Mesendoderm (in vitro differentiated cells): ENCODE data around the gene ISOC2. TPM values are rescaled to one million over a fixed set of nuclear protein-coding genes. Genes with fewer than 3 reads are reported as not detected.

Experiments used
- DNase-seq: peaks from one replicate; pipeline ENCODE4 v3.0.0; 2013
- H2AK5ac ChIP-seq: 2 replicates; pipeline ENCODE4 v1.6.1; 2013; ENCODE audit warnings: low read length, inconsistent platforms
- H2BK120ac ChIP-seq: 2 replicates; pipeline ENCODE4 v1.6.1; 2013; ENCODE audit warnings: low read depth, mild to moderate bottlenecking, low read length, moderate library complexity, mixed read lengths
- H2BK15ac ChIP-seq: replicated peaks from 2 replicates; pipeline ENCODE4 v1.6.1; 2013; ENCODE audit warnings: low read depth, mild to moderate bottlenecking, moderate library complexity
- H2BK5ac ChIP-seq: 2 replicates; pipeline ENCODE4 v1.6.1; 2013; ENCODE audit warnings: low read length, inconsistent platforms
- H3K18ac ChIP-seq: 2 replicates; pipeline ENCODE4 v1.6.1; 2013; ENCODE audit warnings: mild to moderate bottlenecking, low read length, mixed read lengths
- H3K23ac ChIP-seq: one replicate; pipeline ENCODE4 v1.6.1; 2013; ENCODE audit warnings: low read length
- H3K27ac ChIP-seq: 2 replicates; pipeline ENCODE4 v1.5.1; 2013; ENCODE audit warnings: low read depth, mild to moderate bottlenecking, inconsistent platforms, low read length, moderate library complexity
- H3K27me3 ChIP-seq: 2 replicates; pipeline ENCODE4 v1.6.1; 2013; ENCODE audit warnings: low read length, control low read depth, mild to moderate bottlenecking, inconsistent platforms; ENCODE audit not compliant: insufficient read depth, poor library complexity
- H3K36me3 ChIP-seq: 2 replicates; pipeline ENCODE4 v1.6.1; 2013; ENCODE audit warnings: low read length, inconsistent platforms; ENCODE audit not compliant: control insufficient read depth, insufficient read depth
- H3K4ac ChIP-seq: one replicate; pipeline ENCODE4 v1.6.1; 2013; ENCODE audit warnings: low read depth, mild to moderate bottlenecking, low read length, moderate library complexity
- H3K4me1 ChIP-seq: 2 replicates; pipeline ENCODE4 v1.6.1; 2013; ENCODE audit warnings: low read depth, low read length, inconsistent platforms; ENCODE audit not compliant: control insufficient read depth
- H3K4me2 ChIP-seq: 2 replicates; pipeline ENCODE4 v1.6.1; 2013; ENCODE audit warnings: low read length
- H3K4me3 ChIP-seq: 2 replicates; pipeline ENCODE4 v1.5.1; 2013; ENCODE audit warnings: mild to moderate bottlenecking, low read length
- H3K56ac ChIP-seq: one replicate; pipeline ENCODE4 v1.6.1; 2013; ENCODE audit warnings: low read length
- H3K79me1 ChIP-seq: 2 replicates; pipeline ENCODE4 v1.6.1; 2013; ENCODE audit warnings: low read length, inconsistent platforms
- H3K79me2 ChIP-seq: 2 replicates; pipeline ENCODE4 v1.6.1; 2013; ENCODE audit warnings: mild to moderate bottlenecking, low read length; ENCODE audit not compliant: control insufficient read depth, insufficient read depth
- H3K9ac ChIP-seq: 2 replicates; pipeline ENCODE4 v1.6.1; 2013; ENCODE audit warnings: low read length, inconsistent platforms
- H4K5ac ChIP-seq: one replicate; pipeline ENCODE4 v1.6.1; 2013; ENCODE audit warnings: low read length
- H4K8ac ChIP-seq: one replicate; pipeline ENCODE4 v1.6.1; 2013; ENCODE audit warnings: low read depth, mild to moderate bottlenecking, control low read depth, low read length, moderate library complexity
- WGBS: extraction: QIAGEN DNeasy Blood & Tissue Kit; methylation state at CpG from one replicate; pipeline ENCODE4 v1.1.7; 2013; ENCODE audit warnings: low lambda C conversion rate, missing lambda C conversion rate; ENCODE audit not compliant: insufficient coverage; ENCODE audit errors: extremely low coverage; 5-methylcytosine and 5-hydroxymethylcytosine counted together
- polyA plus RNA-seq, 2 experiments: library from polyadenylated mRNA; stranded (reverse); fragments of 200-250 nt; gene quantifications; one replicate each; pipeline ENCODE4 v1.2.3, GENCODE V29; 2013

ISOC2 gene, protein sequence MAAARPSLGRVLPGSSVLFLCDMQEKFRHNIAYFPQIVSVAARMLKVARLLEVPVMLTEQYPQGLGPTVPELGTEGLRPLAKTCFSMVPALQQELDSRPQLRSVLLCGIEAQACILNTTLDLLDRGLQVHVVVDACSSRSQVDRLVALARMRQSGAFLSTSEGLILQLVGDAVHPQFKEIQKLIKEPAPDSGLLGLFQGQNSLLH
- 16.5 TPM for polyA plus RNA-seq (2013, experiment 1 of 2)
- polyA plus RNA-seq (2013, experiment 2 of 2), result 16.9 TPM

DNA sequence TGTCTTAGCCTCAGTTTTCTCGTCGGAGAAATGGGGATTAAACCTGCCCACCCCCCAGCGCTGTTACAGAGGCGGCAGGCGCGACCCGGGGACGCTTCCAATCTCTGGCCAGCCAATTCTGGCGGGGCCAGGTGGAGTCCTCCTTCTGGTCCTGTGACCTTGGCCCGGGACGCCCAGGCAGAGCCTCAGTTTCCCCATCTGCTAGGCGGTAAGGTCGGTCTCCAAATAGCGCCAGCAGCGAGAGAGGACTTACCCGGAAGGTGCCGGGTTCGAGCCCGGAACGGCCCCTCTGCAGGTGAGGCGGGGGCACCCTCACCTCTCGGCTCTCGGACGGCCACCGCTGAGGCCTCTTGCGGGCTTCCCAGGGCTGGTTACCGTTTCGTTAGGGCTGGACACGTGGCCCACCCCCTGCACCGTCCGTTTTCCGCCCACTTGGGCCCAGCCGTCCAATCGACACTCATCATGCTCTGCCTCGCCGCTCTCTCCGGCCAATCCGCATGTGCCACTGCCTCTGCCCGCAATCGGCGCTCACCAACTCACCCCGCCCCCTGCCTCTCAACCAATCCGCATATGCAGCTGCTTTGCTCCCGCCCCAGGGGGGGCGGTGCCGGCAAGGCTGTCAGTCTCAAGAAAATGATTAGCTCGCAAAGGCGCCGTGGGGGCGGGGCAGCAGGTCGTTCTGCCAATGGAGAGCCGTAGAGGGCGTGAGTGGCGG is at the start of gene ISOC2:
ISOC2 (minus strand) TSS at position 384 of the 715 bp plus-strand sequence. CDS start 5,156 bp downstream, outside the sequence.
- Histone ChIP-seq H3K36me3 (no peaks in the 10 kb centered on the region), H3K27ac (no peak within 1 kb of the TSS), H3K4me2 (peak within 1 kb of the TSS; percentile 58), H2AK5ac (no peak within 1 kb of the TSS), H3K79me2 (no peaks in the 10 kb centered on the region), H3K9ac (peak within 1 kb of the TSS; percentile 62), H3K4me1 (no peaks in the 10 kb centered on the region), H2BK120ac (no peak within 1 kb of the TSS), H2BK5ac (no peak within 1 kb of the TSS), H3K4ac (peak within 1 kb of the TSS; percentile 61), H3K23ac (no peak within 1 kb of the TSS), H4K8ac (no peak within 1 kb of the TSS), H3K56ac (peak within 1 kb of the TSS; percentile 79), H3K18ac (peak within 1 kb of the TSS; percentile 29), H3K27me3 (no peaks in the 10 kb centered on the region), H3K4me3 (peak within 1 kb of the TSS; percentile 29), H3K79me1 (no peaks in the 10 kb centered on the region), H2BK15ac (no peak within 1 kb of the TSS), H4K5ac (no peak within 1 kb of the TSS)
- DNase-seq, result peak; percentile 100
- WGBS, result no CpG with 5 or more reads among the region's 54 CpGs

DNA sequence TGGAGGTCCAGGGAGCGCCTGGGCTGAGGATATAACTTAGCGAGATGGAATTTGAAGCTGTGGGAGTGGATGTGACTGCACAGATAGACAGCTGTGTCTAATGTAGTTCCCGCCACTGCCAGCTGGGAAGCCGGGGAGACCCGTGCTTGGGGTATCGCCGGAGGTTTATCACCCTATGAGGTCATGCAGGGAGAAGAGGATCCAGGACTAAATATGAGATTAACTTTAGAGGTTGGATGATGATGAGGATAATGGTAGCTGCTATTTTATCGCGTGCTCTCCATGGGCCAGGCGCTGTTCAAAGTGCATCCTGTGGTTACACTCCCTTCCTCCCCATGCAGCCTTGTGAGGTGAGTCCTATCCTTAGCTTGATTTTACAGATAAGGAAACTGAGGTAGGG is 46.7 kb upstream of the ISOC2 start:
- Histone ChIP-seq H3K79me1 (no peaks in the 10 kb centered on the region), H3K9ac (no peak overlapping the region), H3K18ac (no peak overlapping the region), H3K23ac (no peak overlapping the region), H3K27me3 (peaks cover 2% of the 10 kb centered on the region), H3K4ac (no peak overlapping the region), H3K79me2 (no peaks in the 10 kb centered on the region), H4K5ac (no peak overlapping the region), H3K27ac (no peak overlapping the region), H3K56ac (no peak overlapping the region), H3K4me1 (no peaks in the 10 kb centered on the region), H2BK15ac (no peak overlapping the region), H2BK5ac (no peak overlapping the region), H3K4me3 (no peak overlapping the region), H4K8ac (no peak overlapping the region), H3K36me3 (no peaks in the 10 kb centered on the region), H3K4me2 (no peak overlapping the region), H2BK120ac (no peak overlapping the region), H2AK5ac (no peak overlapping the region)
- no CpG with 5 or more reads among the region's 10 CpGs for WGBS
- DNase-seq, result no peak

DNA sequence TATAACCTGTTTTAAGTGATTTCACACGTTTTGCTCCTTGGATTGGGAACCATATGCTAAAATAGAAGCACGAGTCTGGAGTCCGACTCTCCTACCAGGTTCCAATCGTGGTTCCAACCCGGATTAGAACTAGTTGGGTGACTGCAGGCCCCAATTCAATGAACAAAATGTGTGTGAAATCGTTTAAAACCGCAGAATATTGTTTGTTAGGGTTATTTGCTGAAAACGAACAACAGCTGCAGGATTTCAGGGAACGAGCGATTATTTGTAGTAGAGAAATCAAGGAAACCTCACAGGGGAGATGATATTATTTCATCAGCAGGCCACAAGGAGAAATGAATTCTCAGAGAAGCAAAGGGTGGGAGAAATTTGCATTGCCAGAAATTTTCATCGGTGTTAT is 43.5 kb upstream of the ISOC2 start:
- Histone ChIP-seq H3K79me2 (no peaks in the 10 kb centered on the region), H3K27me3 (peaks cover 2% of the 10 kb centered on the region), H3K23ac (no peak overlapping the region), H3K9ac (no peak overlapping the region), H2BK5ac (no peak overlapping the region), H3K36me3 (no peaks in the 10 kb centered on the region), H4K8ac (no peak overlapping the region), H3K4me1 (no peaks in the 10 kb centered on the region), H3K79me1 (no peaks in the 10 kb centered on the region), H2BK15ac (no peak overlapping the region), H3K4me3 (no peak overlapping the region), H3K18ac (no peak overlapping the region), H2AK5ac (no peak overlapping the region), H3K4me2 (no peak overlapping the region), H3K27ac (no peak overlapping the region), H2BK120ac (no peak overlapping the region), H3K56ac (no peak overlapping the region), H3K4ac (no peak overlapping the region), H4K5ac (no peak overlapping the region)
- no CpG with 5 or more reads among the region's 11 CpGs for WGBS
- no peak for DNase-seq

DNA sequence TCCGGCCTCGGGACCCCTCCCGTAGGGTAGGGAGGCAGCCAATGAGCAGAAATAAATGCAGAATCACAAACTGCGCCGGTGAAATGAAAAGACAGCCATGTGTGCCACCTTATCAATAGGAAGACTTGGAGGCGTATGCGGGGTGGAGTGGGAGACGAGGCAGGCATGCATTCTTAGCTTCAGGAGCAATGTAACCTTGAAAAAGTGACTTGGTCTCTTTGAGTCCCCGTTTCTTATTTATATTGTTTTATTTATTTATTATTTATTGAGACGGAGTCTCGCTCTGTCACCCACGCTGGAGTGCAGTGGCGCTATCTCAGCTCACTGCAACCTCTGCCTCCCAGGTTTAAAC is 42.8 kb upstream of the ISOC2 start:
- H3K56ac ChIP-seq, result no peak overlapping the region
- H3K79me2 ChIP-seq, result no peaks in the 10 kb centered on the region
- H4K5ac ChIP-seq, result no peak overlapping the region
- no peak overlapping the region for H3K27ac ChIP-seq
- H3K36me3 ChIP-seq, result no peaks in the 10 kb centered on the region
- no peak overlapping the region for H3K18ac ChIP-seq
- no peak overlapping the region for H2BK120ac ChIP-seq
- H3K4me3 ChIP-seq, result no peak overlapping the region
- H2BK5ac ChIP-seq, result no peak overlapping the region
- no peak overlapping the region for H3K4me2 ChIP-seq
- no peak overlapping the region for H4K8ac ChIP-seq
- no peak for DNase-seq
- H3K27me3 ChIP-seq, result peaks cover 2% of the 10 kb centered on the region
- H2BK15ac ChIP-seq, result no peak overlapping the region
- H3K23ac ChIP-seq, result no peak overlapping the region
- H3K79me1 ChIP-seq, result no peaks in the 10 kb centered on the region
- no peak overlapping the region for H3K9ac ChIP-seq
- no peaks in the 10 kb centered on the region for H3K4me1 ChIP-seq
- no CpG with 5 or more reads among the region's 13 CpGs for WGBS
- no peak overlapping the region for H2AK5ac ChIP-seq
- no peak overlapping the region for H3K4ac ChIP-seq

DNA sequence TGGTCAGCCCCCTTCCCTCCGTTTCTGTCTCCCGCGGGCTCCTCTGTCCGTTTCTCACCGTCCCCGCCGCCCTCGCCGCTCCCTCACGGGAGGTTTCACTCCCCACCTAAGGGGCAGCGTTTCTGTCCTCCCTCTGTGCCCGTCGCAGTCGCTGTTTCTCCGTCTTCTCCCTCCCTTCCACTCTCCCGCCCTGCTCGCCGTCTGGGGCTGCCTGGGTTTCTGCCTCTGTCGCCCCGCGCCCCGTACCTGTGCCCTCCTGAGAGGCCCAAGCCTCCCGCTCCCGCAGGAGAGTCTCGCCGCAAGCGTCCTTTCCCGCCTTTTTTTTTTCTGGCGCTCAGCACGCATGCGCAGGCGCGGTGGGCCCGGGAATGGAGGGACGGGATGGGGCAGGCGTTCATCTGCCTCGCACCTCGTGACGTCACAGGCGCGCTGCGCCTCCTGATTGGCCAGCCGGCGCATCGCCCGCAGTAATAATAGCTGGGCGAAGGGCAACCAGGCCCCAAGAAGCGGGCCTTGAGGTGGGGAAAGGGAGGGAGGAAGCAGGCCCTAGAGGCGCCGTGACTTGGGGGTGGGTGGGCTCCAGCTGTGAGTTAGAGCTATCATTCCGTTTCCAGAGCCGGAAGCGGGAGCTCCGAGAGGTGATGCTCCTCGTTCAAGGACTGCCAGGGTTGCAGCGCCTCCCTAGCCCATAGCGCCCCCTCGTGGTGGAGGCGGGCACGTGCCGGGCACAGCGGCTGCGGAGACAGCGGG is 42.2 kb upstream of the ISOC2 start:
- WGBS, result no CpG with 5 or more reads among the region's 64 CpGs
- no peaks in the 10 kb centered on the region for H3K36me3 ChIP-seq
- H2BK5ac ChIP-seq, result no peak overlapping the region
- H3K79me2 ChIP-seq, result no peaks in the 10 kb centered on the region
- peaks cover 2% of the 10 kb centered on the region for H3K27me3 ChIP-seq
- H2BK15ac ChIP-seq, result no peak overlapping the region
- H3K9ac ChIP-seq, result no peak overlapping the region
- peak overlapping the region; percentile 36 for H3K4me2 ChIP-seq
- no peak overlapping the region for H3K18ac ChIP-seq
- H3K4me3 ChIP-seq, result no peak overlapping the region
- H4K8ac ChIP-seq, result no peak overlapping the region
- DNase-seq, result peak; percentile 94
- H3K27ac ChIP-seq, result no peak overlapping the region
- H3K4ac ChIP-seq, result no peak overlapping the region
- H3K56ac ChIP-seq, result no peak overlapping the region
- no peak overlapping the region for H4K5ac ChIP-seq
- no peak overlapping the region for H2BK120ac ChIP-seq
- no peaks in the 10 kb centered on the region for H3K79me1 ChIP-seq
- H2AK5ac ChIP-seq, result no peak overlapping the region
- no peak overlapping the region for H3K23ac ChIP-seq
- no peaks in the 10 kb centered on the region for H3K4me1 ChIP-seq
